ENCODE data around the gene OR5A2.

GRCh38 chr11:59417023-59417422, 9.2 kb downstream of the OR5A2 start:
- TF ChIP-seq POLR2A (IDR thresholded peaks at IDR 0.05; ENCODE audit: low read length) (no peak), GATA1 (IDR thresholded peaks at IDR 0.05; ENCODE audit: low read depth, low read length) (no peak)

All from erythroblast (primary cell).